Activated T-cell treated with anti-CD3 and anti-CD28 coated beads for 24 hours (primary cell): Measurements from ENCODE around the gene PGA4.
"Not testable (repeated sequence)": the region's sequence is repeated elsewhere in the genome, so short reads cannot be mapped to it uniquely, and the experiment has no call there.

ENCODE experiments used
- DNase-seq: peaks from one replicate; pipeline ENCODE4 v3.0.0-alpha.2; 2020; ENCODE audit warnings: low read depth

Gene PGA4

DNA sequence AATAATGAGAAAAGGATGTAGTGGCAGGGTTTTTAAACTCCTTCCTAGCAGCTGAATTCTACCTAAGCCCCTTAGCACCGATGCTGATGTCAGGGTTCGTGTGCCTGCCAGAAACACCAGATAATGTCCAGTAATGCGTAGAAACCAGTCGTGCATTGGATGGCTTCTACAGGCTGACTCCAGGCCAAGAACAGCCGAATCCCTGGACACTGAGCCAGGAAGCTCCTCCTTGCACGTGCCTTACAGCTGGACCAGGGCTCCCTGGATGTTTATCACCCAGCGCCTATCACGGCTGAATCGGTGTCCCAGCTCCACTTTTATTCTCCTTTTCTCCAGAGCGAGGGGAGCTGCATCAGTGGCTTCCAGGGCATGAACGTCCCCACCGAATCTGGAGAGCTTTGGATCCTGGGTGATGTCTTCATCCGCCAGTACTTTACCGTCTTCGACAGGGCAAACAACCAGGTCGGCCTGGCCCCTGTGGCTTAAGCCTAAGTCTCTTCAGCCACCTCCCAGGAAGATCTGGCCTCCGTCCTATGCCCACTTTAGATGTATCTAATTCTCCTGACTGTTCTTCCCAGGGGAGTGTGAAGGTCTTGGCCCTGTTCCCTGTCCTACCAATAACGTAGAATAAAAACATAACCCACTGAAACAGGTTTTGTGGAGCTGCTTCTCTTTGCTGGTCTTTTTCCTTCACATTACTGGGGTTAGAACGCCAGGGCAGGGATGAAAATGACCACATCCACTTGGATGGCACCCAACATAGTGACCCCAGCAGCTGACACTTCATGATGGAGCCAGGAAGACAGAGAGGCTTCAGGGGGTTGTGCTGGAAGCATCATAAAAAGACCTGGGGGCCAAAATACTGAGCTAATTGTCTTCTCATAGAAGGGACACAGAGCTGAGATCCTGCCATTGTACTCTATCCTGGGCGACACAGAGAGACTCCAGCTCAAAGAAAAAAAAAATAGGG lies 28.9 kb downstream of the PGA4 start:
- not testable (repeated sequence) for DNase-seq

- DNase-seq: not testable (repeated sequence)
These were observed 30.2 kb downstream of the PGA4 start for GRCh38 chr11:61252332-61252731.

GRCh38 chr11:61254403-61255025 lies 32.4 kb downstream of the PGA4 start:
- peak; percentile 46 for DNase-seq

- DNase-seq: no peak
These were observed 34.7 kb downstream of the PGA4 start for GRCh38 chr11:61256710-61257482.

- DNase-seq: no peak
These were observed 36.4 kb downstream of the PGA4 start for GRCh38 chr11:61258546-61258945.

- DNase-seq: no peak
These were observed 37.2 kb downstream of the PGA4 start for GRCh38 chr11:61259363-61259762.

DNA sequence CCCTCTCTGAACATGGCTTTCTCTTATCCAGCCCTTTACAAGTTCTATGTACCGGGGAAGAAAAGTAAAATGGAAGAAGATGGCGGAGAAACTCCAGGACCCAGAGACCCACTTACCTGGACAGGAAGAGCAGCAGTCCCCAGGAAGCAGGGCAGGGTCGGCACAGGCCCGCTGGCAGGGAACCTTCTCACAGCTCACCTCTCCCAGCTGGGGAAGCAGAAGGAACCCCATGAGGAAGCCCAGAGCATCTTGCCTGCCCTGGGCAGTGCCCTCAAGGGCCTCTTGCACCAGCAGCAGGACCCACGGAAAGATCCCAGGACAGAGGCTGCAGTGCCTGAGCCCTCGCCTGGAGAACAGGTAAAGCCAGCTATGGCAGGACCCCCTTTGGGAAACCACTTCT lies 42.2 kb downstream of the PGA4 start:
- DNase-seq: no peak

DNA sequence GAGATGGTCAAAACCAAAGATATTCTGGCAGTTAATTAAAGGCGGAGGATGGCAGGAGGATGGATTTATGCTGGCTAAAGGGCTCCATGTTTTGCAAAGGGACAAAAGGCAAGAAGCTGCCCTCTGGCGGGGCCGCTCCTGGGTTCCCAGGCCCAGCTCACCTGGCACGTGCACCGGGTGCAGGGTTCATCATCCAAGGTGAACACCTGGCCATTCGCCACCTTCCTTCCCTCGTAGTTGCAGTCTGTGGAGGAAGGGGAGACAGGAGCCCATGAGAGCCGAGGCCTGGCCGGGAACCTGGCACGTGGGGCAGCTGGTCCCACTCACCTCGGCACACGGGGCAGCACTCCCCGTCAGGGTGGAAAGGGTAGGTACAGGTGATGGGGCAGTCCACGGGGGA lies 42.6 kb downstream of the PGA4 start:
- DNase-seq: no peak

GRCh38 chr11:61265357-61265756 lies 43.2 kb downstream of the PGA4 start:
- DNase-seq: no peak

DNA sequence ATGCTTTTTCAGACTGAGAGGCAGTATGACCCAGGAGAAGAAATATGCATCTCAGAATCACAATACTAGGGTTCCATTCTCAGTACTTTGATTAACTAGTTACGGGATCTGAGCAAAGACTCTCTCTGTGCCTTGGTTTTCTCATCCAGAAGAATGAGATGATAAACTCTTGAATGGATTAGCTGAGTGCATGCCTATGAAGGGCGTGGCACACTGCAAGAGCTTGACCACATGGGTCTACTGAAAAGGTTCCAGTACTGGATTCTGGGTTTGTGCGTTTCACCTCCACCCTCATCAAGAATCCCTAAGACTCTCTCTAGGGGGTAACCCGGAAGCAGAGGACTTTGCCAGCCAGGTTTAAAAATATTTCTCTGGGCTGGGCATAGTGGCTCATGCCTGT lies 44.5 kb downstream of the PGA4 start:
- no peak for DNase-seq

GRCh38 chr11:61267437-61267841 lies 45.3 kb downstream of the PGA4 start:
- no peak for DNase-seq

DNA sequence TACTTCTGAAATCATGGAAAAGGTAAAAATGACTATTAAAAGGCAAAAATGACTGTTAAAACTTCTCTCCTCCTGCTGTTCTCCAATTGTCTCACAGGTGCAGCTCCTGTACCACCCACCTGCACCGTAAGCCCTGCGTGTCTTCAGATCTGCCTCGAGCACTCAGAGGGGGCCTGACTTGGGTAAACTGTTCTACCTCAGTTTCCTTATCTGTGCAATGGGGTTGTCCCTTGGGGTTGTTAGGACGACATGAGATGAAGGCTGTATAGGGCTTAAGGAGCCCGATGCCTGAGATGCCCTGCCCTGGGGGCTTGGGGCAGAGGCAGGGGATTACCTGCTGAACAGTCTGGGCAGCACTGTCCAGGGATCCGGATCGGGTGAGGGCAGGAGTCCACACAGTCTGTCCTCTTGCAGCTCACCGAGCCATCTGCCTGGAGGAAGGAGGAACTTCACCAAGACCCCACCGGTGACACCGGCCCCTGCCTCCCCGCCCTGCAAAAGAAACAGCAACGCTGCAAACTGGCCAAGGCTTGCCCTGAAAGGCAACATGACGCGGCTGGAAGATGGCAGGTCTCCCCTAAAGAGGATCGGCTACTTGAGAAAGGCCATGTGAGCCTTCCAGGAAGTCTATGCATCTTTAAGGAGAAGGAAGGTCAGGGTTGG lies 46.6 kb downstream of the PGA4 start:
- no peak for DNase-seq

DNA sequence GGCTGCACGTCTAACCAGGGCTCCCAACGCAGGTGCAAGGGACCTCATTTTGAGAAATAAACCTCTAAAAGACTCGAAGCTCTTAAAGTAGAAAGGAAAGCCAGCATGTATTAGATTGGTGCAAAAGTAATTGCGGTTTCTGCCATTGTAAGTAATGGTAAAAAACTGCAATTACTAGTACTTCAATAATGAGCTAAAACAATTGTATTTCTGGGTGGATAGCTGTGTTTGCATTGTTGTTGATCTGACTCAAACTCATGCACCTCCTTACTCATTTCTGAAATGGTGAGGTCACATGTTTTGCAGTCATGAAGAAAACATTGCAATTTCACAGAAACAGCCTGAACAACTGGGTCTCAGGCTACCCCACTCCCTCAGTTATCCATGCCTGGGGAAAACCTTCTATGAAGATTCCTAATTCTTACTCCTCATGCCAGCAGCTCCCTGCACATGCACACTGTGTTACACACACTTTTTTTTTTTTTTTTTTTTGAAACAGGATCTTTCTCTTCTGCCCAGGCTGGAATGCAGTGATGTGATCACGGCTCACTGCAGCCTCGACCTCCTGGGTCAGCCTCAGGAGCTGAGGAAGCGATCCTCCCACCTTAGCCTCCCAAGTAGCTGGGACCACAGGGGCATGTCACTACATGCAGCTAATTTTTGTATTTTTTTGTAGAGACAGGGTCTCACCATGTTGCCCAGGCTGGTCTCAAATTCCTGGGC lies 48.4 kb downstream of the PGA4 start:
- no peak for DNase-seq

DNA sequence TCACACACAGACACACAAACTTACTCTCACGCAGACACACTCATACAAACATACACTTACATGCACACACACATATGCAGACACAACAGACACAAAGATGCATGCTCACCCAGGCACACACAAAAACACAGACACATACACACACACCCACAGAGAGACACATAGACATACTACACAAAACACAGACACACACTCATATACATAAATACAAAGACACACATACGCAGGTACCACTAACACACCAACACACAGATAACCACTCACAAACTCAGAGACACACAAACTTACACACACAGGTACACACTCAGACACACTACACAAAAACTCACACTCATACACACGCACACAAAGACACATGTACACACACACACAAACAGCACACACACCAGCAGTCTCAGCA lies 50.6 kb downstream of the PGA4 start:
- no peak for DNase-seq

DNA sequence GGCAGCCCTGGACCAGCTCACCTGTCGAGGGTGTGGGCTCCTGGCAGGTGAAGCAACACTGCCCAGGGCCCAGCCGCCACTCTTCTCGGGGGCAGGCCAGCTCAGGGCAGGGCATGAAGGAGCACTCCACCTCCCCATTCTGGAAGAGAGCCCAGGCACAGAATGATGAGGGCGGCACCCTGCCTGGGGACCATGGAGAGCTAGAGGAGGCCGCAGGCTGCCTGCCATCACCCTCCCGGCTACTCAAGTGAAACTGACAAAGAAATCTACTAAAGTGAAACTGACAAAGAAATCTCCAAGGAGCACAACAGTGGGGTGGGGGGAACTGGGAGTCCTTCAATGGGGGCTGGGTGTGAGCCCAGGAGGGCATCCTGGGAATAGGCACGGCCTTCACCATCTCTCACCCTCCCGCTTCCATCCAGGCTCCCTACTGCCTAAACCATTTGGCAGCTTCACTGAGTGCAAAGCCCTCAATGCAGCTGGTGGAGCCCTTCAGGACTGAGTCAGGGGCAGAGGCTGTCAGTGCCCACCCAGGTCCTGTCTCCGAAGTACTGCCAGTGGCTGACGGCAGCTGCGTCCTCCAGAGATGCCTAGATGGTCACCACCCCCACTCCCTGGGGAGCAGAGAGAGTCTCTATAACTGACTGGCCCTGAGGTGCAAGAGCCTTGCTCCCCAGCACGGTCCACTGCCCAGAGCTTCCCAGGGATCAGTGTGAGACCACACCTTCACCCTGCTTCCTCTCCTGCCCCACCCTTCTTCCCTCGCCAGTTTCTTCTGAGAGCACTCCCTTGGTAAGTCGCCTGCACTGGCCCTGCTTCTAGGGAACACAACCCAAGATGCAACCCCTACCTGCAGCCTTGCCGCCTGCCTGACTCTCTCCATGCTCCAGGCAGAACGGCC lies 51.3 kb downstream of the PGA4 start:
- DNase-seq: no peak

DNA sequence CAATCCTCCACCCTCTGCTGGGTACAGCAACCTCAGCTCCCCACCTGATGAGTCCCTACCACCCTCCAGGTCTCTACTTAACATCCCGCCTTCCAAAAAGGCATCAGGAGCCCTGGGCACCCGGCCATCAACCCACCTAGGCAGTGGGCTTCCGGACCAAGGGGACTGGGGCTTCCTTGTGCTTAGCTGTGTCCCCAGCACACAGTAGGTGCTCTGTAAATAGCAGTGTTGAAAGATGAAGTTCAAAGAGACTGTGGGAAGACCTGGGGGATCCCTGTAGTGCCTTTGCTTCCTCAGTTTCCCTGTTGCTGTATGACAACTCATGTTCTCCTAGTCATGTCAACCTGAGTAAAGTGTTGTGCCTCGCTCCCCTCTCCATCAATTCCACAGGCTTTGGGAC lies 51.9 kb downstream of the PGA4 start:
- no peak for DNase-seq

GRCh38 chr11:61275191-61275590 lies 53.0 kb downstream of the PGA4 start:
- DNase-seq: no peak

DNA sequence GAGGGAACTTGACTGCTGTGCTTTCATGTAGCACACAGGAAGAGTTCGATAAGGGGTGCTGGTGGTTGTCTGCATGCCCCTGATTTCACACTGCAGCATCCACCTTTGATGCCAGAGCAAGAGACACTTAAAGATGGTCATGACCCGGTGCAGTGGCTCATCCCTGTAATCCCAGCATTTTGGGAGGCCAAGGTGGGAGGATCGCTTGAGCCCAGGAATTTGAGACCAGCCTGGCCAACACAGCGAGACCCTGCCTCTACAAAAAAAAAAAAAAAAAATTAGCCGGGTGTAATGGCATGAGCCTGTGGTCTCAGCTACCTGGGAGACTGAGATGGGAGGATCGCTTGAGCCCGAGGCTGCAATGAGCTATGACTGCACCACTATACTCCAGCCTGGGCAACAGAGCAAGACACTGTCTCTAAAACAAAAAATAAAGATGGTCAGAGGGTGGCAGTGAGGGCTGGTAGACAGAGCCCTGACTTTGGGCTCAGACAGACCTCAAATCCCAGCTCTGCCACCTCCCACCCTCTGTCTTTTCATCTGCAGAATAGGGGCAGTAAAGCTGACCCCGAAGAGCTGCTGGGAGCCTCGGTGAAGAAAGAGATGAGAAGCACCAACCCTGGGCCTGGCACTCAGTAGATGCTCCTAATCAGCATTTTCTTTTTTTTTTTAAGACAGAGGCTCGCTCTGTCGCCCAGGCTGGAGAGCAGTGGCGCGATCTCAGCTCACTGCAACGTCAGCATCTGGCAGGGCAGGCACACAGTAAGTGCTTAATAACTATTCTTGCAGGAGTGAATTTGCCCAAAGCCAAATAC lies 55.2 kb downstream of the PGA4 start:
- DNase-seq: no peak

- no peak for DNase-seq
These were observed 55.9 kb downstream of the PGA4 start for GRCh38 chr11:61278001-61278470.
